GM21825 (cell line): ENCODE measurements around the gene ATP5F1A.
"Not testable (repeated sequence)": the region's sequence is repeated elsewhere in the genome, so short reads cannot be mapped to it uniquely, and the experiment has no call there.

ENCODE experiments used
- ATAC-seq: cut with Tn5 transposase; IDR thresholded peaks from one replicate; pipeline ENCODE4 v1.9.1; 2021; ENCODE audit warnings: mild to moderate bottlenecking, moderate library complexity; ENCODE audit not compliant: unreplicated experiment

ATP5F1A gene

GRCh38 chr18:46048641-46049040 lies 49.5 kb downstream of the ATP5F1A start:
- no peak for ATAC-seq

GRCh38 chr18:46047369-46047768 lies 50.7 kb downstream of the ATP5F1A start:
- not testable (repeated sequence) for ATAC-seq

GRCh38 chr18:46046688-46047087 lies 51.4 kb downstream of the ATP5F1A start:
- no peak for ATAC-seq

GRCh38 chr18:46046126-46046525 lies 52.0 kb downstream of the ATP5F1A start:
- ATAC-seq: no peak

- ATAC-seq: no peak
These were observed 55.4 kb downstream of the ATP5F1A start for GRCh38 chr18:46042571-46043123.

GRCh38 chr18:46040747-46041104 lies 57.4 kb downstream of the ATP5F1A start:
- ATAC-seq: no peak

GRCh38 chr18:46040033-46040746 lies 57.9 kb downstream of the ATP5F1A start:
- ATAC-seq: no peak

- no peak for ATAC-seq
These were observed 60.4 kb downstream of the ATP5F1A start for GRCh38 chr18:46037512-46038305.

- ATAC-seq: no peak
These were observed 62.1 kb downstream of the ATP5F1A start for GRCh38 chr18:46035696-46036680.

GRCh38 chr18:46034230-46034629 lies 63.9 kb downstream of the ATP5F1A start:
- no peak for ATAC-seq

GRCh38 chr18:46031741-46032140 lies 66.4 kb downstream of the ATP5F1A start:
- no peak for ATAC-seq
